Measurements from ENCODE around the gene CEBPA. TPM values are rescaled to one million over a fixed set of nuclear protein-coding genes. Genes with fewer than 3 reads are reported as not detected.
"Not testable (repeated sequence)": the region's sequence is repeated elsewhere in the genome, so short reads cannot be mapped to it uniquely, and the experiment has no call there.

CEBPA gene
- total and polyA plus RNA-seq, 2 experiments from 2014 or later: 0.50 to 2.6 TPM

- not testable (repeated sequence) for H3K9me3 Mint-ChIP-seq; H2AFZ ChIP-seq; H3K79me2 ChIP-seq (replicated peaks; ENCODE audit: insufficient read depth); H3K9me2 ChIP-seq (ENCODE audit: insufficient read depth); H3K36me3 ChIP-seq (ENCODE audit: insufficient read depth); DNase-seq (ENCODE audit: low spot score); H3K4me2 ChIP-seq; H3F3A ChIP-seq (replicated peaks; ENCODE audit: low read depth); H3K4me1 Mint-ChIP-seq; H3K36me3 Mint-ChIP-seq (ENCODE audit: low read depth); ATAC-seq; H3K27ac ChIP-seq (ENCODE audit: low read depth); H3K27ac Mint-ChIP-seq; H4K20me1 ChIP-seq (replicated peaks; ENCODE audit: insufficient read depth); H3K4me1 ChIP-seq (ENCODE audit: insufficient read depth); H3K27me3 ChIP-seq (ENCODE audit: insufficient read depth); H3K4me3 Mint-ChIP-seq; H3K4me3 ChIP-seq
- H3K27me3 Mint-ChIP-seq (ENCODE audit: insufficient read depth, low read depth, poor library complexity): peaks cover 10% of the 10 kb centered on the region
Observed at GRCh38 chr19:33312808-33313207, 10.5 kb upstream of the CEBPA start.

- H3K27ac ChIP-seq (ENCODE audit: low read depth): no peak overlapping the region
- ATAC-seq: no peak
- no peak overlapping the region for H3K27ac Mint-ChIP-seq
- TF ChIP-seq REST (IDR thresholded peaks at IDR 0.05; ENCODE audit: unreplicated experiment): no peak
- TF ChIP-seq NANOG (IDR thresholded peaks at IDR 0.05; ENCODE audit: borderline replicate concordance): no peak
- TF ChIP-seq ETS1 (IDR thresholded peaks at IDR 0.05): no peak
- no peak for TF ChIP-seq STAT1 (IDR thresholded peaks at IDR 0.05; ENCODE audit: unreplicated experiment)
- TF ChIP-seq ZNF331 (CRISPR knock-in tag; IDR thresholded peaks at IDR 0.05; ENCODE audit: low read depth): no peak
- no peak for TF ChIP-seq EZH2phosphoT487 (IDR thresholded peaks at IDR 0.05; ENCODE audit: unreplicated experiment)
- no peak for TF ChIP-seq JUNB (IDR thresholded peaks at IDR 0.05; ENCODE audit: unreplicated experiment)
- no peak for TF ChIP-seq ZNF462 (CRISPR knock-in tag; IDR thresholded peaks at IDR 0.05)
- TF ChIP-seq EZH2 (IDR thresholded peaks at IDR 0.05; ENCODE audit: low read depth, unreplicated experiment): no peak
- TF ChIP-seq CTCF (conservative IDR thresholded peaks at IDR 0.05; ENCODE audit: low read depth in 2 of 2): no peak
Observed at GRCh38 chr19:33312065-33312464, 9.7 kb upstream of the CEBPA start.

More at GRCh38 chr19:33312065-33312464, 9.7 kb upstream of the CEBPA start:
- Histone ChIP-seq H2AFZ (no peak overlapping the region), H3K4me2 (no peak overlapping the region), H3K4me3 (no peak overlapping the region), H3K79me2 (replicated peaks; ENCODE audit: insufficient read depth) (no peaks in the 10 kb centered on the region), H3F3A (replicated peaks; ENCODE audit: low read depth) (no peaks in the 10 kb centered on the region), H4K20me1 (replicated peaks; ENCODE audit: insufficient read depth) (no peaks in the 10 kb centered on the region), H3K9me2 (ENCODE audit: insufficient read depth) (no peaks in the 10 kb centered on the region), H3K27me3 (ENCODE audit: insufficient read depth) (no peaks in the 10 kb centered on the region), H3K4me1 (ENCODE audit: insufficient read depth) (0 out of 2 replicates have a peak, but pooled peaks cover 6% of the 10 kb centered on the region), H3K36me3 (ENCODE audit: insufficient read depth) (no peaks in the 10 kb centered on the region)
- H3K4me3 Mint-ChIP-seq: no peak overlapping the region
- H3K9me3 Mint-ChIP-seq: no peaks in the 10 kb centered on the region; the same call in 2 of the 3 replicates
- peaks cover 10% of the 10 kb centered on the region for H3K27me3 Mint-ChIP-seq (ENCODE audit: insufficient read depth, low read depth, poor library complexity)
- no peaks in the 10 kb centered on the region for H3K36me3 Mint-ChIP-seq (ENCODE audit: low read depth)
- H3K4me1 Mint-ChIP-seq: peaks cover 9% of the 10 kb centered on the region
- DNase-seq (ENCODE audit: low spot score): no peak

All from GM23338 (cell line).